ENCODE data around the gene ANTKMT.

ANTKMT gene, protein sequence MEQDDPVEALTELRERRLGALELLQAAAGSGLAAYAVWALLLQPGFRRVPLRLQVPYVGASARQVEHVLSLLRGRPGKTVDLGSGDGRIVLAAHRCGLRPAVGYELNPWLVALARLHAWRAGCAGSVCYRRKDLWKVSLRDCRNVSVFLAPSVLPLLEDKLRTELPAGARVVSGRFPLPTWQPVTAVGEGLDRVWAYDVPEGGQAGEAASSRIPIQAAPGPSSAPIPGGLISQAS

GRCh38 chr16:720990-721764 is at the start of gene ANTKMT:
Gene ANTKMT, plus strand, starts transcription at chr16:721146. Its CDS starts 129 bp downstream, at chr16:721275.
- peak; percentile 83 for DNase-seq (ENCODE audit: low spot score)

- no peak for DNase-seq (ENCODE audit: low spot score)
Measured at GRCh38 chr16:671353-672131, 49.4 kb upstream of the ANTKMT start.

- DNase-seq (ENCODE audit: low spot score): no peak
Measured at GRCh38 chr16:672371-672770, 48.6 kb upstream of the ANTKMT start.

DNA sequence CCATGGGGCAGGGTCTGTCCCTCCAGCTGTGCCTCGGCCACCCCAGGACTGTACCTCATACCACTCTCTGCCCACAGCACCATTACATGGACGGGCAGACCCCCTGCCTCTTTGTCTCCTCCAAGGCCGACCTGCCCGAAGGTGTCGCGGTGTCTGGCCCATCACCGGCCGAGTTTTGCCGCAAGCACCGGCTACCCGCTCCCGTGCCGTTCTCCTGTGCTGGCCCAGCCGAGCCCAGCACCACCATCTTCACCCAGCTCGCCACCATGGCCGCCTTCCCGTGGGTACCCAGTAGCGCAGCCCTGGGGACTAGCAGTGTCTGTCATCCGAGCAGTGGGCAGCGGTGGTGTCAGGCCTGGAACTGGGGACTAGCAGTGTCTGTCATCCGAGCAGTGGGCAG is 48.1 kb upstream of the ANTKMT start:
- no peak for DNase-seq (ENCODE audit: low spot score)

DNA sequence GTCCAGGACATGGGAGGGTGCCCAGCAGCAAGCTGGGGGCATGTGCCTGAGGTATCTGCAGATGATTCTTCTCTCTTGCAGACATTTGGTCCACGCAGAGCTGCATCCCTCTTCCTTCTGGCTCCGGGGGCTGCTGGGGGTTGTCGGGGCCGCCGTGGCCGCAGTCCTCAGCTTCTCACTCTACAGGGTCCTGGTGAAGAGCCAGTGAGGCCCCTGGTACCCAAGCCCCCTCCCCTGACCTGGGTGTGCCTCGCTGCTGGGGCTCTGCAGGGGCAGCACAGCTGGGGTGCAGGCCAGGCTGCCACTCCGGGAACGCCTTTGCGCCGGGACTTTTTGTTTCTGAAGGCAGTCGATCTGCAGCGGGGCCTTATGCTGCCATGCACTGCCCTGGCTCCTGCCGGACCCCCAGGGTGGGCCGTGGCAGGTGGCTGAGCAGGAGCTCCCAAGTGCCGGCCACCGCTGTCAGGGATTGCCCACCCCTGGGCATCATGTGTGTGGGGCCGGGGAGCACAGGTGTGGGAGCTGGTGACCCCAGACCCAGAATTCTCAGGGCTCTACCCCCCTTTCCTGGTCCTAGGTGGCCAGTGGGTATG is 47.5 kb upstream of the ANTKMT start:
- DNase-seq (ENCODE audit: low spot score): no peak

- no peak for DNase-seq (ENCODE audit: low spot score)
Measured at GRCh38 chr16:674214-674881, 46.6 kb upstream of the ANTKMT start.

- DNase-seq (ENCODE audit: low spot score): peak; percentile 50
Measured at GRCh38 chr16:674968-675883, 45.7 kb upstream of the ANTKMT start, which contains the start of gene RHBDL1. Gene RHBDL1, plus strand, starts transcription at chr16:675671. Its CDS starts 120 bp downstream, at chr16:675791.

DNA sequence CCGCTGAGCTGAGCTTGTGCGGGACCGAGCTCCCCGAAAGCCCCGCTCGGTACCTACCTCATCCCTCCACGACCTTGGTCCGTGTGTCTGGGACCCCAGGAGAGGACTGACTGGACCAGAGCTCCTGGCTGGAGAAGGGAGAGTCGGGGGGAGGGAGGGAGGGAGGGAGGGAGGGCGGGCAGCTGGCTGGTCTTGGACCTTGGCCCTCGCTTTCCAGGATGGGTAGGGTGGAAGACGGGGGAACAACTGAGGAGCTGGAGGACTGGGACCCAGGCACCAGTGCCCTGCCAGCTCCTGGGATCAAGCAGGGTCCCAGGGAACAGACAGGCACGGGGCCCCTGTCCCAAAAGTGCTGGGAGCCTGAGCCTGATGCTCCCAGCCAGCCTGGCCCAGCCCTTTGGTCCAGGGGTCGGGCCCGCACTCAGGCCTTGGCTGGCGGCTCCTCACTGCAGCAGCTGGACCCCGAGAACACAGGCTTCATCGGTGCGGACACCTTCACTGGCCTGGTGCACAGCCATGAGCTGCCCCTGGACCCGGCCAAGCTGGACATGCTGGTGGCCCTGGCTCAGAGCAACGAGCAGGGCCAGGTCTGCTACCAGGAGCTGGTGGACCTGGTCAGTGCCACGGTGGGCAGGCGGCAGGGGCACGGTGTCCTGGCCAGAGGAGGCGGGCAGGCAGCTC is 44.9 kb upstream of the ANTKMT start:
- DNase-seq (ENCODE audit: low spot score): peak; percentile 42

GRCh38 chr16:676565-676902 is 44.4 kb upstream of the ANTKMT start:
- no peak for DNase-seq (ENCODE audit: low spot score)

- DNase-seq (ENCODE audit: low spot score): no peak
Measured at GRCh38 chr16:676913-677312, 44.0 kb upstream of the ANTKMT start.

DNA sequence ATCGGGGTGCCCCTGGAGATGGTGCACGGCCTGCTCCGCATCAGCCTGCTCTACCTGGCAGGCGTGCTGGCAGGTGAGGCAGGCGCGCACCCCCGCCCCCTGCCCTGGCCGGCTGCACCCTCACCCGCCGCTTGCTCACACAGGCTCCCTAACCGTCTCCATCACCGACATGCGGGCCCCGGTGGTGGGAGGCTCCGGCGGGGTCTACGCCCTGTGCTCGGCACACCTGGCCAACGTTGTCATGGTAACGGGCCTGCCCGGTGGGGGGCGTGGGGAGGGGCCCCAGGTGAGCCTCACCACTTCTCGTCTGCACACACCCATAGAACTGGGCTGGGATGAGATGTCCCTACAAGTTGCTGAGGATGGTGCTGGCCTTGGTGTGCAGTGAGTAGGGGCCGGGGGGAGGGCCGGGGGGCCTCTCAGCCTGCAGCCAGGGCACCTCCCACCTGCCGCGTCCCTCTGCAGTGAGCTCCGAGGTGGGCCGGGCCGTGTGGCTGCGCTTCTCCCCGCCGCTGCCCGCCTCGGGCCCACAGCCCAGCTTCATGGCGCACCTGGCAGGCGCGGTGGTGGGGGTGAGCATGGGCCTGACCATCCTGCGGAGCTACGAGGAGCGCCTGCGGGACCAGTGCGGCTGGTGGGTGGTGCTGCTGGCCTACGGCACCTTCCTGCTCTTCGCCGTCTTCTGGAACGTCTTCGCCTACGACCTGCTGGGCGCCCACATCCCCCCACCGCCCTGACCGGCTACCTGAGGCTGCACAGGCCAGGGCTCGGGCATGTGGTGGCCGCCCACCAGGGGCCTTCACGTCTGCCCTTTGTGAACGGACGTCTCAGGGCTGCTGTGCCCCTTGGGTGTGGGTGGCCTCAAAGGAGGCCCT is 43.4 kb upstream of the ANTKMT start:
- no peak for DNase-seq (ENCODE audit: low spot score)

DNA sequence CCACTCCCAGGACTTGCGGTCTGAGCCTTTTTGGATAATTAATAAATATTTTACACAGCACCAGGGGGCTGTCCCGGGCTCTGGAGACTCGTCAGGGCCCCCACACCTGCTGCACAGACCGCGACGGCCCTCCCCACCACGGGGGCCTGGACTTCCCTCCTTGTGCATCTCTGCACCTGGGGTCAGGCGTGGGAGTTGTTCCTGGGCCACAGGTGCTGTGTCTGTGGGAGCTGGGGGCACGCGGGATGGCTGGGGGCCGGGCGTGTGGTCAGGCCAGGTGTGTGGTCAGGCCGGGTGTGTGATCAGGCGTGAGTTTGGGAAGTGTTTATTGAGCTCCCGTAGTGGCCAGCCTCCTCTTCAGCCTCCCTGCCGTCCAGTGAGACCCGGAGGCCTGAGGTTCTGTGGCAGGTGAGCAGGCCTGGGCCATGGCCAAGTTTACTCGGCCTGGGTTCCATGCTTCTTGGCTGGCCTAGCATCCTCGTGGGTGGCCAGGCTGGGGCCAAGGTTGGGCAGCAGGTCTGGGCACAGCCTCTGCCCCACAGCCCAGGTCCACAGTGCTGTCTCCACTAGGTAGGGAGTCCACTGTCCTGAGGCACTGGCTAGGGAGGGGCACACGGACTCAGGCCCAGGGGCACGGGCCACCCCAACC is 42.6 kb upstream of the ANTKMT start:
- DNase-seq (ENCODE audit: low spot score): no peak

- no peak for DNase-seq (ENCODE audit: low spot score)
Measured at GRCh38 chr16:678858-679813, 41.8 kb upstream of the ANTKMT start.

- peak; percentile 70 for DNase-seq (ENCODE audit: low spot score)
Measured at GRCh38 chr16:679814-680624, 40.9 kb upstream of the ANTKMT start, which contains the start of gene STUB1. Gene STUB1, plus strand, starts transcription at chr16:680410. Its CDS starts 116 bp downstream, at chr16:680526.

DNA sequence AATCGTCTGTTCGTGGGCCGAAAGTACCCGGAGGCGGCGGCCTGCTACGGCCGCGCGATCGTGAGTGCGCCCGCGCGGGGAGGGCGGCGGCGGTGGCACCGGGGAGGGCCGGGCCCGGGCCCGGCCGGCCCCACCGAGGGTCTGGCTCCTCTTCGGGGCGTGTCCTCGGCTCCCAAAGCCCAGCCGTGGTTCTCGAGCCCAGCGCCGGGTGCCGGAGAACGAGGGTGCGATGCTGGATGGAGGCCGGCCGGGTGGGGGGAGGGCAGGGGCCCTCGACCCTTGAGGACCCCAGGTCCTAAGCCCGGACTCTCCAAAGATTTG is 40.4 kb upstream of the ANTKMT start:
- no peak for DNase-seq (ENCODE audit: low spot score)

DNA sequence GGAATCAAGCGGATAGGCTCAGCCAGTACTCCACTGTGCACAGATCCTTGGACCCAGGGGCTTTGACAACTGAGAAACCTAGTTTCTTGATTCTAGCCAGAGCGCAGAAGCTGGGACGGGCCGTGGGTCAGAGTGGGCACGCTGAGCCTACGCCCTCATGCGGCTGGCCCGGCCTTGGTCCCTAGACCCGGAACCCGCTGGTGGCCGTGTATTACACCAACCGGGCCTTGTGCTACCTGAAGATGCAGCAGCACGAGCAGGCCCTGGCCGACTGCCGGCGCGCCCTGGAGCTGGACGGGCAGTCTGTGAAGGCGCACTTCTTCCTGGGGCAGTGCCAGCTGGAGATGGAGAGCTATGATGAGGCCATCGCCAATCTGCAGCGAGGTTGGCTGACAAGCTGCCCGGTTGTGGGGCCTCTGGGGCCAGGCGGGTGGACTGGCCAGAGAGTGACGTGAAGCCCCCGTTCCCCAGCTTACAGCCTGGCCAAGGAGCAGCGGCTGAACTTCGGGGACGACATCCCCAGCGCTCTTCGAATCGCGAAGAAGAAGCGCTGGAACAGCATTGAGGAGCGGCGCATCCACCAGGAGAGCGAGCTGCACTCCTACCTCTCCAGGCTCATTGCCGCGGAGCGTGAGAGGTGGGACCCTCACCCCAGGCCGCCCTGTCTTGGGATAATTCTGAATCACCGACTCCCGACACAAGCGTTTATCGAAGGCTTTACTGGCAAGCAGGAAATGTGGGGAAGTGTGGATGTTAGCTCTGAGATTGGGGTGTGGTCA is 39.8 kb upstream of the ANTKMT start:
- no peak for DNase-seq (ENCODE audit: low spot score)
